NCI-H146 treated with DMSO at 0.1 percent for 48 hours (cell line): Measurements from ENCODE around the gene YWHAG.
A peak's percentile ranks its signal among the peaks of the same experiment; 100 is the strongest.
"Not testable (repeated sequence)": the region's sequence is repeated elsewhere in the genome, so short reads cannot be mapped to it uniquely, and the experiment has no call there.

Experiments
- DNase-seq: peaks from one replicate; lab custom pipeline; 2025; ENCODE audit not compliant: unreplicated experiment; lab: John Stamatoyannopoulos, UW

Gene YWHAG

GRCh38 chr7:76326646-76327233, 32.1 kb downstream of the YWHAG start:
- DNase-seq = no peak

- DNase-seq = no peak
Observed at GRCh38 chr7:76325811-76326210, 33.0 kb downstream of the YWHAG start.

- DNase-seq = no peak
Observed at GRCh38 chr7:76325092-76325491, 33.7 kb downstream of the YWHAG start.

GRCh38 chr7:76318488-76319353, 40.1 kb downstream of the YWHAG start:
- DNase-seq = peak; percentile 42

GRCh38 chr7:76317782-76318487, 40.9 kb downstream of the YWHAG start:
- DNase-seq = peak; percentile 94

- no peak for DNase-seq
Observed at GRCh38 chr7:76316984-76317781, 41.6 kb downstream of the YWHAG start.

- no peak for DNase-seq
Observed at GRCh38 chr7:76315364-76315763, 43.4 kb downstream of the YWHAG start.

- DNase-seq = not testable (repeated sequence)
Observed at GRCh38 chr7:76314740-76315139, 44.1 kb downstream of the YWHAG start.

GRCh38 chr7:76314042-76314721, 44.6 kb downstream of the YWHAG start:
- peak; percentile 83 for DNase-seq

- not testable (repeated sequence) for DNase-seq
Observed at GRCh38 chr7:76311838-76312237, 47.0 kb downstream of the YWHAG start.

GRCh38 chr7:76310102-76310957, 48.5 kb downstream of the YWHAG start:
- peak; percentile 91 for DNase-seq

- not testable (repeated sequence) for DNase-seq
Observed at GRCh38 chr7:76309341-76310101, 49.3 kb downstream of the YWHAG start.

- DNase-seq = not testable (repeated sequence)
Observed at GRCh38 chr7:76308874-76309273, 49.9 kb downstream of the YWHAG start.

GRCh38 chr7:76304888-76305375, 53.9 kb downstream of the YWHAG start:
- no peak for DNase-seq

GRCh38 chr7:76303202-76304147, 55.3 kb downstream of the YWHAG start:
- DNase-seq = peak; percentile 68

- peak; percentile 64 for DNase-seq
Observed at GRCh38 chr7:76302347-76303201, 56.2 kb downstream of the YWHAG start, which contains the start of gene HSPB1. HSPB1 (plus strand) TSS chr7:76302673; CDS start chr7:76302713, 40 bp downstream.
